ENCODE data around the gene TMEM108. TPM values are rescaled to one million over a fixed set of nuclear protein-coding genes. Genes with fewer than 3 reads are reported as not detected.

TMEM108 gene
- total RNA-seq, 1 donor from 2014 or later, result not detected

DNA sequence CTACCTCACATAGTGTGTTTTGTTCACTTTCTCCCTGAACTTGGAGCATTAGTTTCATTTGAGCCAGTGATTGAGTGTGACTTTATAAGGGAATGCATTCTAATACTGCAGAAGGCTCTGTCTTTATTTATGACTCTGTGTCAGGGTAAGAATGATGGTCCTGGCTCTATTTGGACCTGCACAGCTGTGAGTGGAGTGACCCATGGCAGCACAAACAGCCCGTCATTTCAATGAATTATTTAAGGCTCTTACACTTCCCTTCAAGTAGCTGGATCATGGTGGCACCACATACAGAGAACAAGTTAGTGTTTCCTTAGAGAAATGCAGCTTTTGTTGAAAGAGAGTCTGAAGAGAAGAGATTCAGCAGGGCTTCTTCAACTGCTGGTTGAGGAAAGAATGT, 16.4 kb downstream of the TMEM108 start:
- no peak for DNase-seq (ENCODE audit: low read depth in 2 of 2)

GRCh38 chr3:133055339-133055738, 17.1 kb downstream of the TMEM108 start:
- DNase-seq (ENCODE audit: low read depth in 2 of 2), result no peak

DNA sequence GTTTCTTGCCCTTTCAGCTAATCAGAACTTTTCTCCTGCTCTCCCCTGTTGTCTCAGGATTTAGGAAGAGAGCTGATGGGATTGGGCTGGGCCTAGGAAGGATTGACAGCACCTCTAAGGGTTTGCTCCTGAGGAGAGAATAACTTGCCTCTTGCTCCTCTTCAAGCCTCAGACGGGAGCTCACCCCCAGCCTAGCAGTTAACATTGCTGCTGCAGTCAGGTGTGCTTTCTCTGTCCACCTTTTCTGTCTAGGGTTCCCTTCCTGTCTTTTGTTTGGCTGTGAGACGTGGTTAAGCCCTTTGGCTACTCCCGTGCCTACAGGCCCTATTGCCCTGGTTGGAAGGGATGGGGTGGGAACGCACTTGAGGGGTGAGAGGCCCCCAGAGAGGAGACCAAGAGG, 20.1 kb downstream of the TMEM108 start:
- no peak for DNase-seq (ENCODE audit: low read depth in 2 of 2)

GRCh38 chr3:133058831-133059230, 20.6 kb downstream of the TMEM108 start:
- DNase-seq (ENCODE audit: low read depth in 2 of 2), result no peak

DNA sequence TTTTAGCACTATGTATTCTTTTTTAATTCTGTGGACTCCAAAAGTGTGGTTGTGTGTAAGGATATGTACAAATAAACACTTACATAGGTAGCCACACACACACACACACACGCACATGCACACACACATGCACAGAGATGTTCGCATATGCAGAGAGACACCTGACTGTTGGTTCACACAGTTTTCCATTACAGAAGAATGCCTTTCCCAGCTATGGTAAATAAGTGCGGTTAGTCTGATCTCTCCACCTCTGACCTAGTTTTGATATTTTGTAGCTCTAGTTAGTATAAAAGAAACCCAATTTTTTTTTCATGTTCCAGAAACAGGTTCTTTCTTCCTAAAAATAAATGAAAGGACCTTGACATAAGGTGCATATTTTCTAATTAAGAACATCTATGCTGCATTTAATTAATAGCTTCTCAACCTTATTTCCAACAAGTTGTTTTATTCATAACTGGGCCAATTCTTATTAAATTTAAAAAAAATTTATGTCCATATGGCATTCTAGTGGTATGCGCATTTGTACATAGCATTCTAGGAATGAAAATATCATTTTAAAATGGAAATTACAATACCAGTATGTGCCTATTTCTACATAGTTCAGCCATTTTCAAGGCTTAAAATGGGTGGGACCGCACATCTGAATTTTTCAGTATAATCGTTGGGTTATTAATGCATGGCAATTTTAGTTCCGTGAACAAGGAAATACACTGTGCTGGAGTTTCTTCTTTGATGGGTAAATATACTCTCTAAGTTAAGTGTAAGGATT, 27.2 kb downstream of the TMEM108 start:
- no peak for DNase-seq (ENCODE audit: low read depth in 2 of 2)

DNA sequence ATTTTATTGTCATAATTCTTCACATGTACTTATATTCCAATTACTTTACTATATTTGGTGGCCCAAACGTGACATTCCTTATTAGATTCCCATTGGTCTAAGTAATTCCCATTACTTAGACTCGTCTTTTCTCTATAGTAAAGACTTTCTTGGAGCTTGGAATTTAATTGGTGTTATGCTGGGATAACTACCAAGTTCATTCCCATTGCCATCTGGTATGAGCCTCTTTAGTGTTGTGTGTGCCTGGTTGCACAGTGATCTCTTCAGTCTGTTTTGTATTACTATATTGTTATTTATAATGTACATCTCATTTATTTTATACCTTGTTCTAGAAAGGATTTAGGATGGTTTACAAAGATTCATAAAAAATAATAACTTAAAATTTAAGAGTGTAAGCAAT, 27.8 kb downstream of the TMEM108 start:
- no peak for DNase-seq (ENCODE audit: low read depth in 2 of 2)

GRCh38 chr3:133069556-133070286, 31.5 kb downstream of the TMEM108 start:
- no peak for DNase-seq (ENCODE audit: low read depth in 2 of 2)

DNA sequence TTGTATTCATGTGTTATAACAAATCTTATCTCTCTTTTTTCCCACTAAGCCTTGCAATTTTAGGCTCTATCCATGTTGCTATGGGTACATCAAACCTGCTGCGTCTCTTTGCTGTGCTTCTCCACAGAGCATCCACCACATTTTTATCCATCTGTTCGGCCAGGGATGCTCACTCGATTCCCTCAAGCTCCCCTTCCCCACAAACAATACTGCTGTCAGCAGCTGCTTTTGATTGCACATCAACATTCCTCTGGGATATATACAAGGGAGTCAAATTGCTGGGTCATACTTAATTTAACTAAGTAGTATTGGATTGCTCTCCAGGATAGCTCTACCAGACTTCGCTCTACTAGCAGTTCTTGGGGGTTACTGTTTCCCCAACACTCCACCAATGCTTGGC, 36.8 kb downstream of the TMEM108 start:
- DNase-seq (ENCODE audit: low read depth in 2 of 2), result no peak

DNA sequence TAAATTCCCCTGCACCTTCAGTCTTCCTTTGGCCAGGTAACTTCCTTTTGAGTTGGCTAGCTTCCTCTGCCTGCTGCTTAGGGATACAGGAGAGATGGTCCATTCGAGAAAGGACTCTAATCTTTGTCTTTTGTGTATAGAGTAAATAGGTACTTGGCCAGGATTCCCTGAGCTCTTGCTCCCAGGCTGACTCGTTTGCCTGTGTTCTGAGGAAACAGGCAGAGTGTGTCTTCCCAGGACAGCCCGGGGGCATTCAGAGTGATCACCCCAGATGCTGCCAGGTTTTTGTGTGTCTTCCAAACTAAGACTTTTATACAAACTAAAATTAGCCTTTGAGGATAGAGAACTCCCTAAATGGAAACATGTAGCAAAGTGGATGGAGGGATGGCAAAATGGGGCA, 39.5 kb downstream of the TMEM108 start:
- no peak for DNase-seq (ENCODE audit: low read depth in 2 of 2)

DNA sequence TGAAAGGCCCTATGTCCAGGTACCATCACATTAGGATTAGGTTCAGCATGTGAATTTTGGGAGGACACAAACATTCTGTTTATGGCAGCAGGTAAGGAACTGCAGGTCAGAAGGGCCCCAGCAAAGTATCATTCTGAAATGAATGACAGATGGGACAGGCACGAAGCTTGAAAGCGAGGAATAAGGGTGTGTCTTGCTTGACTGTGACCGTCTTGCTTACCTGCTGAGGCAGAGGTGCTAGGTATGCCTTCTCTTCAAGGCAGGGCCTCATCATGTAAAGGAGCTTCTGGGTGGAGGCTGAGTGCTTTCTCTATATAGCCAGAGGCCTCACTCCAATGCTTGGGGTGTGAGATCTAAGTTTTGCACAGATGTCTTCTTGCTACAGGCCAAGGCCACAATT, 41.4 kb downstream of the TMEM108 start:
- DNase-seq (ENCODE audit: low read depth in 2 of 2), result no peak

GRCh38 chr3:133081016-133081415, 42.8 kb downstream of the TMEM108 start:
- no peak for DNase-seq (ENCODE audit: low read depth in 2 of 2)

DNA sequence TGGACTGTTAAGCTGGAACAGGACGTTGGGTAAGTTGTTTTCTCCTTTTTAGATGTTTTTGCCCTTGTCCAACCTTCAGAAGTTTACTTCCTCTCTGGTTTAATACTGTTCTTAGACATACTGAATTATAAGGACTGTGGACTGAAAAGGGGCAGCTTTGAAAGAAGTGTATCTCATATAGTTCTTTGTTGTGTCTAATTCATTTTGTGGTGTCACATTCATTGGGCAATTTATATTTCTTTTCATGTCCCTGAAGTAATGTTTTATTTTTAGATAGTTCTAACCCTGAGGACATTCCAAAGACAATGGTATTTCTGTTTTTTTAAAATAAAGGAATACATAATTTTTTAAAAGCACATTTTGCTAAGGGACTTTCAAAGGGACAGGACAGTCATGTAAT, 45.2 kb downstream of the TMEM108 start:
- DNase-seq (ENCODE audit: low read depth in 2 of 2), result no peak

DNA sequence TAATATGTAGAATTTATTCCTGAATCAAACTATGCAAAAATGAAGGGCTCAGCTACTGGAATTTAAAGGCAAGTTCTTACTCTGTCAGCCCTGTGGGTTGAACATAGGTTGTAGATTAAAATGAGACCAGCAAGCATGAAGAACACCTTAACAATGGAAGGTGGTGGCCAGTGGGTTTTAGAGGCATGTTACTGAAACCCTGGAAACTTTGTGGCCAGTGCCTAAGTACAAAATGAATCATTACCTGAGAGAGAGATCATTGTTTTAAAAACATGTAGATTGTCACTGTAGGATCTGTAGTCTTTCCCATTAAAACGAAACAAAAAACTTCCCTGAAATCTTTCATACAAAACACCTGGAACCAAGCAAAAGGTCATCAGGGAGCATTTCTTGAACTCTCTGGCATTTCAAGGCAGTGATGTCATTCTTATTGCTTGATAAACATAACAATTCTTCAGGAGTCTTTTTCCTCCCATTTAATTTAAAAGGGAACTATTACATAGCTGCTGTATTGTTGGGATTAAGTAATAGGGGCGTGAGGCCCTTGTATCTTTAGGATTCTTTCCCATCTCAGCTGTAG, 51.8 kb downstream of the TMEM108 start:
- DNase-seq (ENCODE audit: low read depth in 2 of 2), result no peak

- DNase-seq (ENCODE audit: low read depth in 2 of 2), result no peak
These were observed 54.5 kb downstream of the TMEM108 start for GRCh38 chr3:133092681-133093080.

DNA sequence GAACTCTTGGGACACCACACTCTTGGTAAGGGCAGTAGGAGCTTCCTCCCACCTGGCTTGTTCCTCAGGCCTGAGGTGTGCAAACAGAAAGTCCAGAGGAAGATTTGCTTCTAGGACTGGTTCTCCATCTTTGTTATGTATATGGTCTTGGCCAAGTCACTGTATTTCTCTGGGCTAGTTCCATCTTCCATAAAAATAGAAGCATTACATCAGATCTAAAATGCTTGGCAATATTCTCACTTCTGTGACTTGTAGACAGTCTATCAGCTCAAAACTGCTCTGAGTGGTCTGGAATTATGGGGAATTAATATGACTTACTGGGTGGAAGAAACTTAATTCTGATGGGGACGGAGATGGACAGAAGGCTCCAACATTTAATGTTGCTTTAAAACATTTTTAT, 55.2 kb downstream of the TMEM108 start:
- no peak for DNase-seq (ENCODE audit: low read depth in 2 of 2)

DNA sequence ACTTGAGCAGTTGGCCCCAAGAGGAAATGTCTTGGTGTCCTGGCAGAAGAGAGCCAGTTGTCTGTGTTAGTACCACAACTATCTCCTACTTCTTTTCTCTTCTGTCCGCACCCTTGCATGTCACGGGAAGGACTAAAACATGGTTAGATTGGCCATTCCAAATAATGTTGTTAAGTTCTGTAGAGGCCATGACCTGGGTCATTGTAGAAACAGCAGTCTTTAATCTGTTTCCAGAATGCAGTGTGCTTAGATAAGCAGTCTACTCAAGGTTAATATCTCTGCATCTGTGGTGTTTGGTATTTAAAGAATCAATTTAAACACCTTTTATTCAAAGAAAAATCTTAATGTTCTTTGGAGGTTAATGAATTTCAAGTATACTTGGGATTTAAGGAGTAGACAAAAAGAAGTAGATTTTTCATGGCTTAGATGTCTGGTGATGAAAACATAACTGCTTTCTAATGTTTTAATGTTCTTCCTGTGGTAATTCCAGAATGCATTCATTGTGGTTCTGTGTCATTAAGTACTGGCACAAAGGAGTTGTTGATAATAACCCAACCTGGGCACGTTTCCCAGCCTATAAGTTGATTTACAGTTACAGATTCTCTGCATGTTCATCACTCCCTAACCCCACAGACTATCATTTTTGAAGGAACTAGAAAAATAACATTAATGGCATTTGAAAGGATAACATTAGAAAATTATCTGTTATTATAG, 58.9 kb downstream of the TMEM108 start:
- no peak for DNase-seq (ENCODE audit: low read depth in 2 of 2)

- no peak for DNase-seq (ENCODE audit: low read depth in 2 of 2)
These were observed 65.5 kb downstream of the TMEM108 start for GRCh38 chr3:133103706-133104105.

DNA sequence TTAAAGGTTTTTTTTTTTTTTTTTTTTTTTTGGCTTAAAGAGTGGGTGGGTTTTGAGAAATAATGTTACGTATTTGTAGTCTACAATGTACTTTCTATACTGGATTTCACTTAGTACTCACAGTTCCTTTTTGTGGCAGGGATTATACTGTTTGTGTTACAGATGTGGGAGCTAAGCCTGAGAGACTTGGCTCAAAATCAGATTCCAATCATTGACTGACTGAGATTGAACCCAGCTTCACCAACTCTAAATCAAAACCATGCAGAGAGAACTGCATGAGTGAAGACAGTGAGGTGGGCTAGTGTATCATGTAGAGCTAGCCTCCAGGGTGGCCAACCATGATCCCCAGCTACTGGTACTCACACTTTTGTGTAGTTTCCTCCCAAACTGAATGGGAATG, 68.0 kb downstream of the TMEM108 start:
- no peak for DNase-seq (ENCODE audit: low read depth in 2 of 2)

- no peak for DNase-seq (ENCODE audit: low read depth in 2 of 2)
These were observed 74.5 kb downstream of the TMEM108 start for GRCh38 chr3:133112666-133113065.

GRCh38 chr3:133113526-133113925, 75.3 kb downstream of the TMEM108 start:
- DNase-seq (ENCODE audit: low read depth in 2 of 2), result no peak

GRCh38 chr3:133113927-133114597, 75.9 kb downstream of the TMEM108 start:
- DNase-seq (ENCODE audit: low read depth in 2 of 2), result no peak

- DNase-seq (ENCODE audit: low read depth in 2 of 2), result no peak
These were observed 77.0 kb downstream of the TMEM108 start for GRCh38 chr3:133115176-133115575.

Measured in dermis microvascular lymphatic vessel endothelial cell (primary cell).